GM13977 (cell line): Measurements from ENCODE around the gene SNX30.

ENCODE experiments used
- DNase-seq: peaks from one replicate; pipeline ENCODE4 v3.0.0; 2012; ENCODE audit warnings: low spot score
- CTCF ChIP-seq: IDR thresholded peaks from 2 replicates; pipeline ENCODE4 v1.5.1; 2012; ENCODE audit warnings: mild to moderate bottlenecking, control low read depth; ENCODE audit not compliant: insufficient read depth; ENCODE audit errors: extremely low read depth, missing control alignments
- in situ Hi-C: fragments of 300-500 bp; cut with MboI; formaldehyde crosslinking; loops from one replicate; pipeline ENCODE4 v1.12.0; 2022; ENCODE audit warnings: low sequenced_read_pairs, low pct_unique_long_range_greater_than_20kb, mixed read lengths, inconsistent platforms; ENCODE audit not compliant: unreplicated experiment

SNX30 gene

GRCh38 chr9:112780450-112781036, 30.0 kb downstream of the SNX30 start:
- TF ChIP-seq CTCF, result no peak
- in situ Hi-C loops, result loop anchor here (25.0 kb wide), 3 partner anchors 343 to 1018 kb away; no protein-coding TSS in a partner anchor
- no peak for DNase-seq

GRCh38 chr9:112782218-112782617, 31.7 kb downstream of the SNX30 start:
- TF ChIP-seq CTCF, result no peak
- no peak for DNase-seq
- in situ Hi-C loops, result loop anchor here (25.0 kb wide), 3 partner anchors 345 to 1020 kb away; no protein-coding TSS in a partner anchor

- no peak for TF ChIP-seq CTCF
- in situ Hi-C loops, result loop anchor here (25.0 kb wide), 3 partner anchors 346 to 1021 kb away; no protein-coding TSS in a partner anchor
- DNase-seq, result no peak
Observed at GRCh38 chr9:112783551-112783954, 33.0 kb downstream of the SNX30 start.

GRCh38 chr9:112784020-112784785, 33.6 kb downstream of the SNX30 start:
- no peak for TF ChIP-seq CTCF
- no peak for DNase-seq
- in situ Hi-C loops, result loop anchor here (25.0 kb wide), 3 partner anchors 347 to 1022 kb away; no protein-coding TSS in a partner anchor

- in situ Hi-C loops, result loop anchor here (25.0 kb wide), 3 partner anchors 349 to 1024 kb away; no protein-coding TSS in a partner anchor
- no peak for TF ChIP-seq CTCF
- DNase-seq, result no peak
Observed at GRCh38 chr9:112785986-112786385, 35.4 kb downstream of the SNX30 start.

GRCh38 chr9:112786829-112787520, 36.4 kb downstream of the SNX30 start:
- in situ Hi-C loops, result loop anchor here (25.0 kb wide), 3 partner anchors 350 to 1025 kb away; no protein-coding TSS in a partner anchor
- no peak for DNase-seq

More at GRCh38 chr9:112786829-112787520, 36.4 kb downstream of the SNX30 start:
- no peak for TF ChIP-seq CTCF
